ENCODE data around the gene MINK1. TPM values are rescaled to one million over a fixed set of nuclear protein-coding genes. Genes with fewer than 3 reads are reported as not detected.

Gene MINK1
- total and polyA plus RNA-seq, 2 of the 8 experiments (the other 6 are each of a cell fraction or from before 2014, with no cell fraction given) = 26.9 to 77.7 TPM

- no peak overlapping the region for H4K8ac ChIP-seq (ENCODE audit: extremely low read depth, insufficient read depth, low read length)
- H2BK12ac ChIP-seq (ENCODE audit: low read depth, low read length) = no peak overlapping the region
- no peaks in the 10 kb centered on the region; the same call in 1 of the 2 replicates for H3K79me1 ChIP-seq (ENCODE audit: low read depth, low read length)
- no peak overlapping the region for H3K56ac ChIP-seq (replicated peaks; ENCODE audit: insufficient read length, low read depth, low read length)
- H4K91ac ChIP-seq (replicated peaks; ENCODE audit: insufficient read length, low read length) = no peak overlapping the region
- no peak overlapping the region for H3K23ac ChIP-seq (ENCODE audit: insufficient read length)
- H4K20me1 ChIP-seq (replicated peaks in 1 of 2; ENCODE audit: control insufficient read depth in 1 of 2, insufficient read depth in 2 of 2, low read length in 2 of 2) = no peaks in the 10 kb centered on the region
- H3K79me2 ChIP-seq (ENCODE audit: control insufficient read depth in 1 of 2, insufficient read depth in 2 of 2, low read length in 2 of 2) = no peaks in the 10 kb centered on the region
- no peak overlapping the region for H2BK20ac ChIP-seq (ENCODE audit: low read length)
- H3K36me3 ChIP-seq (ENCODE audit: control insufficient read depth in 2 of 4, insufficient read depth in 4 of 4, low read length in 3 of 4) = peaks cover 3 to 15% (median 14%) of the 10 kb centered on the region in 4 experiments; a peak in 5 of 8 replicates
- no peak overlapping the region for H3K18ac ChIP-seq (ENCODE audit: extremely low read depth, low read length)
- no peak overlapping the region for H2BK5ac ChIP-seq (ENCODE audit: low read depth, low read length)
- H2AFZ ChIP-seq (ENCODE audit: low read length) = no peak overlapping the region
- FAIRE-seq (no peak), DNase-seq (ENCODE audit: low read depth in 1 of 2, low spot score in 2 of 2) (no peak)
- no peak overlapping the region for H2AK5ac ChIP-seq (ENCODE audit: low read depth, low read length)
- H3K4ac ChIP-seq (replicated peaks; ENCODE audit: insufficient read length, low read depth, low read length) = no peak overlapping the region
- no peak overlapping the region for H2BK120ac ChIP-seq (replicated peaks; ENCODE audit: low read depth, low read length)
- TF ChIP-seq, protein P1, sequence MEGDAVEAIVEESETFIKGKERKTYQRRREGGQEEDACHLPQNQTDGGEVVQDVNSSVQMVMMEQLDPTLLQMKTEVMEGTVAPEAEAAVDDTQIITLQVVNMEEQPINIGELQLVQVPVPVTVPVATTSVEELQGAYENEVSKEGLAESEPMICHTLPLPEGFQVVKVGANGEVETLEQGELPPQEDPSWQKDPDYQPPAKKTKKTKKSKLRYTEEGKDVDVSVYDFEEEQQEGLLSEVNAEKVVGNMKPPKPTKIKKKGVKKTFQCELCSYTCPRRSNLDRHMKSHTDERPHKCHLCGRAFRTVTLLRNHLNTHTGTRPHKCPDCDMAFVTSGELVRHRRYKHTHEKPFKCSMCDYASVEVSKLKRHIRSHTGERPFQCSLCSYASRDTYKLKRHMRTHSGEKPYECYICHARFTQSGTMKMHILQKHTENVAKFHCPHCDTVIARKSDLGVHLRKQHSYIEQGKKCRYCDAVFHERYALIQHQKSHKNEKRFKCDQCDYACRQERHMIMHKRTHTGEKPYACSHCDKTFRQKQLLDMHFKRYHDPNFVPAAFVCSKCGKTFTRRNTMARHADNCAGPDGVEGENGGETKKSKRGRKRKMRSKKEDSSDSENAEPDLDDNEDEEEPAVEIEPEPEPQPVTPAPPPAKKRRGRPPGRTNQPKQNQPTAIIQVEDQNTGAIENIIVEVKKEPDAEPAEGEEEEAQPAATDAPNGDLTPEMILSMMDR (IDR thresholded peaks at IDR 0.05; ENCODE audit: control extremely low read depth in 1 of 3, insufficient read depth in 1 of 3, low read depth in 1 of 3, low read length in 3 of 3) = no peak
- no peak overlapping the region for H2BK15ac ChIP-seq (ENCODE audit: low read length)
- H3K9ac ChIP-seq (replicated peaks in 1 of 4; ENCODE audit: extremely low read depth in 1 of 4, low read depth in 3 of 4, low read length in 3 of 4) = no peak overlapping the region
- no peak overlapping the region for H3K4me3 ChIP-seq (ENCODE audit: extremely low read depth in 1 of 4, insufficient read depth in 2 of 4, low read depth in 3 of 4, low read length in 4 of 4)
- no peaks in the 10 kb centered on the region for H3K9me3 ChIP-seq (ENCODE audit: insufficient read depth in 2 of 2, low read depth in 1 of 2, low read length in 1 of 2)
- 84% methylated on average over 9 of the region's 15 CpGs; no CpG with 5 or more reads in 1 of the 2 experiments for WGBS, 2 experiments (ENCODE audit: extremely low coverage in 1 of 2, insufficient coverage in 1 of 2, insufficient read length in 1 of 2, insufficient replicate concordance in 2 of 2, low coverage in 1 of 2, low lambda C conversion rate in 2 of 2, missing lambda C conversion rate in 1 of 2)
- H4K5ac ChIP-seq (ENCODE audit: insufficient read length, low read depth, low read length) = no peak overlapping the region
- H3K27me3 ChIP-seq (replicated peaks in 1 of 4; ENCODE audit: control insufficient read depth in 3 of 4, extremely low read depth in 1 of 4, insufficient read depth in 3 of 4, low read length in 3 of 4) = no peaks in the 10 kb centered on the region
- H3K14ac ChIP-seq (ENCODE audit: insufficient read length) = no peak overlapping the region
- POLR2A ChIA-PET (ENCODE audit: partially characterized antibody) = interaction anchor here (0.7 to 2.1 kb wide), 7 partner anchors 20 to 172 kb away, joined by 3 to 5 read pairs (median 3); no protein-coding TSS in a partner anchor
- CTCF ChIA-PET (ENCODE audit: partially characterized antibody) = interaction anchor here (0.7 to 6.2 kb wide), 28 partner anchors 8 to 178 kb away, joined by 3 to 55 read pairs (median 6); partner anchors contain the start of genes ARRB2, C17orf107, CHRNE and GLTPD2
- peaks cover 0 to 4% (median 1%) of the 10 kb centered on the region in 4 experiments; a peak in 3 of 7 replicates for H3K4me1 ChIP-seq (replicated peaks in 1 of 4; ENCODE audit: control insufficient read depth in 3 of 4, insufficient read depth in 4 of 4, low read length in 3 of 4)
- no peaks in the 10 kb centered on the region for H3K23me2 ChIP-seq (ENCODE audit: low read depth, low read length)
- H3K27ac ChIP-seq (ENCODE audit: low read depth, low read length) = no peak overlapping the region
- H3K4me2 ChIP-seq (ENCODE audit: insufficient read depth in 1 of 2, low read depth in 2 of 2, low read length in 2 of 2) = no peak overlapping the region
Observed at GRCh38 chr17:4880857-4881256, 47.7 kb downstream of the MINK1 start.
